A673 (cell line): ENCODE data around the gene LPO. TPM values are rescaled to one million over a fixed set of nuclear protein-coding genes. Genes with fewer than 3 reads are reported as not detected.

Experiments
- BruUV-seq: library from RNA; stranded (reverse); fragments of 400-500 nt; replicated peaks from 2 replicates; lab custom pipeline; 2021; lab: Mats Ljungman, UMichigan
- CTCF ChIA-PET: fragments of 300-600 bp; sonication (Branson Sonifier 250); formaldehyde crosslinking; loops from one replicate; lab custom pipeline; 2022; ENCODE audit warnings: antibody characterized with exemption; lab: Charles Lee
- POLR2A ChIA-PET: fragments of 300-600 bp; sonication (Branson Sonifier 250); formaldehyde crosslinking; loops from one replicate; lab custom pipeline; 2022; ENCODE audit warnings: antibody characterized with exemption; ENCODE audit not compliant: low non-redundant PET; lab: Charles Lee
- DNase-seq: peaks from one replicate; pipeline ENCODE4 v3.0.0-alpha.2; 2015; ENCODE audit warnings: low spot score
- H3K27ac ChIP-seq: fragments of 200-600 bp; sonication (generic); 2 replicates; pipeline ENCODE4 v1.5.1; 2016; ENCODE audit warnings: mixed run types, low read depth, mild to moderate bottlenecking, mixed read lengths, antibody characterized with exemption, low read length; ENCODE audit not compliant: poor library complexity, severe bottlenecking
- H3K27me3 ChIP-seq: fragments of 200-600 bp; sonication (generic); replicated peaks from 2 replicates; pipeline ENCODE4 v1.6.1; 2017; ENCODE audit warnings: mixed run types, low read depth, mild to moderate bottlenecking, mixed read lengths, antibody characterized with exemption, low read length; ENCODE audit not compliant: insufficient read depth, poor library complexity
- H3K36me3 ChIP-seq: fragments of 200-600 bp; sonication (generic); 2 replicates; pipeline ENCODE4 v1.6.1; 2016; ENCODE audit warnings: mixed run types, mild to moderate bottlenecking, mixed read lengths, antibody characterized with exemption, low read length; ENCODE audit not compliant: insufficient read depth, poor library complexity, severe bottlenecking
- H3K4me1 ChIP-seq: fragments of 200-600 bp; sonication (generic); 2 replicates; pipeline ENCODE4 v1.6.1; 2017; ENCODE audit warnings: mixed run types, mild to moderate bottlenecking, mixed read lengths, antibody characterized with exemption, low read length; ENCODE audit not compliant: insufficient read depth, poor library complexity, severe bottlenecking
- H3K4me3 ChIP-seq: fragments of 200-600 bp; sonication (generic); 2 replicates; pipeline ENCODE4 v1.5.1; 2016; ENCODE audit warnings: low read depth, mixed run types, mild to moderate bottlenecking, mixed read lengths, low read length; ENCODE audit not compliant: poor library complexity, severe bottlenecking
- H3K9me3 ChIP-seq: fragments of 200-600 bp; sonication (generic); 2 replicates; pipeline ENCODE4 v1.6.1; 2016; ENCODE audit warnings: mixed run types, low read depth, mild to moderate bottlenecking, mixed read lengths, antibody characterized with exemption, low read length; ENCODE audit not compliant: poor library complexity, severe bottlenecking
- EZH2 ChIP-seq: fragments of 200-600 bp; sonication (generic); IDR thresholded peaks from 2 replicates; pipeline ENCODE4 v1.6.1; 2017; ENCODE audit warnings: borderline replicate concordance, low read depth, mild to moderate bottlenecking, mixed read lengths, antibody characterized with exemption, low read length; ENCODE audit not compliant: poor library complexity, severe bottlenecking
- intact Hi-C: fragments of 100-400 bp; cut with micrococcal nuclease; formaldehyde crosslinking; loops from one replicate; pipeline ENCODE4 v1.10.0; 2022; ENCODE audit not compliant: unreplicated experiment
- total RNA-seq: library from RNA; stranded (reverse); gene quantifications from 2 replicates; pipeline ENCODE4 v1.2.3, GENCODE V29; 2021
- TF ChIP-seq, protein P1 (sequence below): fragments of 300-800, 200-600 bp; sonication (generic); conservative IDR thresholded peaks from 2 replicates; pipeline ENCODE4 v1.5.1; 2017; ENCODE audit warnings: low read depth, mild to moderate bottlenecking, antibody characterized with exemption, low read length, moderate library complexity, mixed read lengths

The LPO gene
- total RNA-seq, 1 experiment from 2014 or later, result 0.34 TPM

DNA sequence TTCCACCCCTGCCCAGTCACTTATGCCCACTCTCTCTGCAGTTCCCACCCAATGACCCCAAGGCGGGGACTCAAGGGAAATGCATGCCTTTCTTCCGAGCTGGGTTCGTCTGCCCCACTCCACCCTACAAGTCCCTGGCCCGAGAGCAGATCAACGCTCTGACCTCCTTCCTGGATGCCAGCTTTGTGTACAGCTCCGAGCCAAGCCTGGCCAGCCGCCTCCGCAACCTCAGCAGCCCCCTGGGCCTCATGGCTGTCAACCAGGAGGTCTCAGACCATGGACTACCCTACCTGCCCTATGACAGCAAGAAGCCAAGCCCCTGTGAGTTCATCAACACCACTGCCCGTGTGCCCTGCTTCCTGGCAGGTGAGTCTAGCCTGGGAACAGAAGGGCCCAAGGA is 13.8 kb downstream of the LPO start:
- no peak for DNase-seq
- no peaks in the 10 kb centered on the region for H3K9me3 ChIP-seq
- peaks cover 8% of the 10 kb centered on the region for H3K4me1 ChIP-seq
- POLR2A ChIA-PET, result no interaction called here
- intact Hi-C loops, result no loop called here
- CTCF ChIA-PET, result no interaction called here
- no peak for TF ChIP-seq EZH2
- TF ChIP-seq, protein P1, sequence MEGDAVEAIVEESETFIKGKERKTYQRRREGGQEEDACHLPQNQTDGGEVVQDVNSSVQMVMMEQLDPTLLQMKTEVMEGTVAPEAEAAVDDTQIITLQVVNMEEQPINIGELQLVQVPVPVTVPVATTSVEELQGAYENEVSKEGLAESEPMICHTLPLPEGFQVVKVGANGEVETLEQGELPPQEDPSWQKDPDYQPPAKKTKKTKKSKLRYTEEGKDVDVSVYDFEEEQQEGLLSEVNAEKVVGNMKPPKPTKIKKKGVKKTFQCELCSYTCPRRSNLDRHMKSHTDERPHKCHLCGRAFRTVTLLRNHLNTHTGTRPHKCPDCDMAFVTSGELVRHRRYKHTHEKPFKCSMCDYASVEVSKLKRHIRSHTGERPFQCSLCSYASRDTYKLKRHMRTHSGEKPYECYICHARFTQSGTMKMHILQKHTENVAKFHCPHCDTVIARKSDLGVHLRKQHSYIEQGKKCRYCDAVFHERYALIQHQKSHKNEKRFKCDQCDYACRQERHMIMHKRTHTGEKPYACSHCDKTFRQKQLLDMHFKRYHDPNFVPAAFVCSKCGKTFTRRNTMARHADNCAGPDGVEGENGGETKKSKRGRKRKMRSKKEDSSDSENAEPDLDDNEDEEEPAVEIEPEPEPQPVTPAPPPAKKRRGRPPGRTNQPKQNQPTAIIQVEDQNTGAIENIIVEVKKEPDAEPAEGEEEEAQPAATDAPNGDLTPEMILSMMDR, result no peak
- no TSS peak for BruUV-seq
- no peaks in the 10 kb centered on the region for H3K36me3 ChIP-seq
- no peak overlapping the region for H3K4me3 ChIP-seq
- H3K27ac ChIP-seq, result no peak overlapping the region
- H3K27me3 ChIP-seq, result peaks cover 29% of the 10 kb centered on the region

DNA sequence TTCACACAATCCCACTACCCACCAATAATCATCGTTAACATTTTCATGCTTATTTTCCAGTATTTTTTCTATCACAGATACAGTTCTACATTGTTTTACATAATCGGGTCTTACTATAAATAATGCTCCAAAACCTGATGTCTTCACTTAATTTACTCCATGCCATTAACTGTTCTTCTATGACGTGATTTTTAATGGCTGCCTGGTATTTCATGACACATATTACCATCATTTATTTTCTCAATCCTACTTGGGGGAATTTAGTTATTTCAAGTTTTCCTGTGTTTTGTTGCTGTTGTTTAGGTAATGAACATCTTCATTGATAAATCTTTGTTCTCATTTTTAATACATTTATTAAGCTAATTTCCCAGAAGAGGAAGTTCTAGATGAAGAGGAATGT is 14.7 kb downstream of the LPO start:
- no TSS peak for BruUV-seq
- no peaks in the 10 kb centered on the region for H3K9me3 ChIP-seq
- H3K4me1 ChIP-seq, result peaks cover 8% of the 10 kb centered on the region
- ChIA-PET CTCF (no interaction called here), POLR2A (no interaction called here)
- H3K27me3 ChIP-seq, result peaks cover 37% of the 10 kb centered on the region
- TF ChIP-seq, protein P1, result no peak
- TF ChIP-seq EZH2, result no peak
- no peak overlapping the region for H3K27ac ChIP-seq
- intact Hi-C loops, result no loop called here
- no peaks in the 10 kb centered on the region for H3K36me3 ChIP-seq
- DNase-seq, result no peak
- H3K4me3 ChIP-seq, result no peak overlapping the region

DNA sequence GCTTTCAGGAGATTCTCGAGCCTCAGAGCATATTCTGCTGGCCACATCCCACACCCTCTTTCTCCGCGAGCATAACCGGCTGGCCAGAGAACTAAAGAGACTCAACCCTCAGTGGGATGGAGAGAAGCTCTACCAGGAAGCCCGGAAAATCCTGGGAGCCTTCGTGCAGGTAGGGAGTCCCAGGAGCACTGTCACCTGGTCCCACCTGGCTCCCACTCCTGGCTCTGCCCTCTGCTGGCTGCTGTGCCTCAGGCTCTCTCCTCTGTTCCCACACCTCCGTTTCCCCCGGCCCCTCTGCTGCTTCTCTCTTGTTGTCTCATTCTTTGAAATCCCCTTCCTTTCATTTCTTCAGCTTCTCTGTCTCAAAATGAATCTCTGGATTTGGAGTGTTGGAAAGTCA is 16.4 kb downstream of the LPO start:
- intact Hi-C loops, result no loop called here
- CTCF ChIA-PET, result no interaction called here
- peaks cover 54% of the 10 kb centered on the region for H3K27me3 ChIP-seq

More for the DNA sequence above, 16.4 kb downstream of the LPO start:
- Histone ChIP-seq H3K4me1 (no peaks in the 10 kb centered on the region), H3K9me3 (no peaks in the 10 kb centered on the region), H3K27ac (no peak overlapping the region), H3K36me3 (no peaks in the 10 kb centered on the region), H3K4me3 (no peak overlapping the region)
- no peak for TF ChIP-seq EZH2
- TF ChIP-seq, protein P1, result no peak
- no TSS peak for BruUV-seq
- DNase-seq, result no peak
- POLR2A ChIA-PET, result no interaction called here
